HG02885 (cell line): ENCODE results near the gene CCL8.
A peak's percentile ranks its signal among the peaks of the same experiment; 100 is the strongest.
"Not testable (repeated sequence)": the region's sequence is repeated elsewhere in the genome, so short reads cannot be mapped to it uniquely, and the experiment has no call there.

Source experiments
- ATAC-seq: cut with Tn5 transposase; IDR thresholded peaks from one replicate; pipeline ENCODE4 v1.9.1; 2021; ENCODE audit warnings: mild to moderate bottlenecking; ENCODE audit not compliant: unreplicated experiment, poor library complexity

CCL8 gene

GRCh38 chr17:34312080-34312479, 7.2 kb upstream of the CCL8 start:
- ATAC-seq = no peak

- ATAC-seq = no peak
Measured at GRCh38 chr17:34313164-34313563, 6.1 kb upstream of the CCL8 start.

- no peak for ATAC-seq
Measured at GRCh38 chr17:34314279-34314678, 5.0 kb upstream of the CCL8 start.

GRCh38 chr17:34318474-34318873, 761 bp upstream of the CCL8 start:
- no peak for ATAC-seq

GRCh38 chr17:34321964-34322363, 2.7 kb downstream of the CCL8 start:
- ATAC-seq = no peak

- not testable (repeated sequence) for ATAC-seq
Measured at GRCh38 chr17:34327580-34327979, 8.3 kb downstream of the CCL8 start.

- ATAC-seq = no peak
Measured at GRCh38 chr17:34337701-34338100, 18.5 kb downstream of the CCL8 start.

- no peak for ATAC-seq
Measured at GRCh38 chr17:34339138-34339770, 20.0 kb downstream of the CCL8 start.

GRCh38 chr17:34341916-34342315, 22.7 kb downstream of the CCL8 start:
- ATAC-seq = no peak

GRCh38 chr17:34347063-34347462, 27.8 kb downstream of the CCL8 start:
- no peak for ATAC-seq

- no peak for ATAC-seq
Measured at GRCh38 chr17:34349751-34350150, 30.5 kb downstream of the CCL8 start.

GRCh38 chr17:34351096-34351495, 31.9 kb downstream of the CCL8 start:
- ATAC-seq = no peak

- ATAC-seq = no peak
Measured at GRCh38 chr17:34352191-34352590, 33.0 kb downstream of the CCL8 start.

GRCh38 chr17:34354637-34355036, 35.4 kb downstream of the CCL8 start:
- no peak for ATAC-seq

- no peak for ATAC-seq
Measured at GRCh38 chr17:34356194-34356593, 37.0 kb downstream of the CCL8 start, which contains the start of gene CCL13. TSS of gene CCL13 (plus strand) at chr17:34356480. CDS start at chr17:34356527, 47 bp downstream.

GRCh38 chr17:34357398-34357797, 38.2 kb downstream of the CCL8 start:
- no peak for ATAC-seq

- ATAC-seq = no peak
Measured at GRCh38 chr17:34358631-34359030, 39.4 kb downstream of the CCL8 start.

GRCh38 chr17:34360601-34361270, 41.5 kb downstream of the CCL8 start:
- no peak for ATAC-seq

GRCh38 chr17:34361478-34362061, 42.3 kb downstream of the CCL8 start:
- peak; percentile 58 for ATAC-seq

- ATAC-seq = no peak
Measured at GRCh38 chr17:34363183-34363661, 44.0 kb downstream of the CCL8 start, which contains the start of gene CCL1. TSS of gene CCL1 (minus strand) at chr17:34363233. CDS start at chr17:34363161, 72 bp downstream.

- ATAC-seq = no peak
Measured at GRCh38 chr17:34364751-34365150, 45.5 kb downstream of the CCL8 start.
